GM10248 (cell line): ENCODE results near the gene THOP1.

ENCODE experiments used
- CTCF ChIA-PET: fragments of 300-600 bp; sonication (Branson Sonifier 250); formaldehyde crosslinking; extraction: SDS; loops from one replicate; lab custom pipeline; 2021; ENCODE audit warnings: antibody characterized with exemption; lab: Yijun Ruan, JAX
- POLR2A ChIA-PET: fragments of 350-650 bp; sonication (Branson Sonifier 250); formaldehyde crosslinking; extraction: SDS; loops from one replicate; lab custom pipeline; 2020; ENCODE audit warnings: antibody characterized with exemption; lab: Yijun Ruan, JAX
- DNase-seq: peaks from one replicate; pipeline ENCODE4 v3.0.0; 2012; ENCODE audit errors: extremely low spot score
- TF ChIP-seq, protein P1 (sequence below): IDR thresholded peaks from 2 replicates; pipeline ENCODE4 v1.5.1; 2012; ENCODE audit warnings: mild to moderate bottlenecking, low read depth; ENCODE audit errors: extremely low read depth, missing control alignments, control extremely low read depth

Gene THOP1

DNA sequence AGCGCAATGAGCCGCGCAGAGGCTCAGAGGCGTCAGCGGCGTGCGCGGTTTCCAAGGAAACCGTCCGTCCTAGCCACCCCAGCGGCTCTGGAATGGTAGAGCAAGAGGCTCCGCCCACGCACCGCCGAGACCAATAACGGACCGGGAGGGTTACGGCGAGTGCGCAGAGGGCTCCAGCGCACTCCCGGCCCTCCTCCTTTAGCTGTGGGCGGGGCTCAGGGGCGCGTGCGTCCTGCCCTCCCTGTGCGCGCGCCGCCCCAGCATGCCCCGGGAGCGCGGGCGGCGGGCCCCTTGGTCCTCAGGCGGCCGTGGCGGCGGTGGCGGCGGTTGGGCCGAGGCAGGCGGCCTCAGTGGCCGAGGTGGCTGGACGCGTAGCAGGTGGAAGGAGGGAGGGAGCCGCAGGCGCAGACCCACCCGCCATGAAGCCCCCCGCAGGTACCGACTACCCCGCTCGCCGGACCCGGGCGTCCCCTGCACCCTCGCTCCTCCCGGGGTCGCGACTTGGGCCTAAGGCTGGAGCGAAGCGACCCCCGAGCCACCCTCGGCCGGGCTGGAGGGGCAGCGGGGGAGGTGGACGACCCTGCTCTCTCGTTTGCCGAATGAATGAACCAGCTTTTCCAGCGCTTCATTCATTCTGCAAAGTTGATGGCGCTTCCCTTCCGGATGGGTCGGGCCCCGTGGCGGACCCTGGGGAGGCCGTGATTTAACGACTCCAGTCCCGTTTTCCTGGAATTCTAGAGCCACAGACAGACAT, at the start of gene THOP1:
Gene THOP1, plus strand, starts transcription at position 260 of the 754 bp plus-strand sequence. Its CDS starts 160 bp downstream, at position 420.
- ChIA-PET CTCF (interaction anchor here (1.0 to 1.4 kb wide), 2 partner anchors 137 to 165 kb away, joined by 4 to 6 read pairs; no protein-coding TSS in a partner anchor), POLR2A (interaction anchor here (1.0 to 1.1 kb wide), 2 partner anchors 165 to 310 kb away, joined by 3 to 5 read pairs; partner anchors contain the start of gene GADD45B)
- TF ChIP-seq, protein P1, sequence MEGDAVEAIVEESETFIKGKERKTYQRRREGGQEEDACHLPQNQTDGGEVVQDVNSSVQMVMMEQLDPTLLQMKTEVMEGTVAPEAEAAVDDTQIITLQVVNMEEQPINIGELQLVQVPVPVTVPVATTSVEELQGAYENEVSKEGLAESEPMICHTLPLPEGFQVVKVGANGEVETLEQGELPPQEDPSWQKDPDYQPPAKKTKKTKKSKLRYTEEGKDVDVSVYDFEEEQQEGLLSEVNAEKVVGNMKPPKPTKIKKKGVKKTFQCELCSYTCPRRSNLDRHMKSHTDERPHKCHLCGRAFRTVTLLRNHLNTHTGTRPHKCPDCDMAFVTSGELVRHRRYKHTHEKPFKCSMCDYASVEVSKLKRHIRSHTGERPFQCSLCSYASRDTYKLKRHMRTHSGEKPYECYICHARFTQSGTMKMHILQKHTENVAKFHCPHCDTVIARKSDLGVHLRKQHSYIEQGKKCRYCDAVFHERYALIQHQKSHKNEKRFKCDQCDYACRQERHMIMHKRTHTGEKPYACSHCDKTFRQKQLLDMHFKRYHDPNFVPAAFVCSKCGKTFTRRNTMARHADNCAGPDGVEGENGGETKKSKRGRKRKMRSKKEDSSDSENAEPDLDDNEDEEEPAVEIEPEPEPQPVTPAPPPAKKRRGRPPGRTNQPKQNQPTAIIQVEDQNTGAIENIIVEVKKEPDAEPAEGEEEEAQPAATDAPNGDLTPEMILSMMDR = no peak

DNA sequence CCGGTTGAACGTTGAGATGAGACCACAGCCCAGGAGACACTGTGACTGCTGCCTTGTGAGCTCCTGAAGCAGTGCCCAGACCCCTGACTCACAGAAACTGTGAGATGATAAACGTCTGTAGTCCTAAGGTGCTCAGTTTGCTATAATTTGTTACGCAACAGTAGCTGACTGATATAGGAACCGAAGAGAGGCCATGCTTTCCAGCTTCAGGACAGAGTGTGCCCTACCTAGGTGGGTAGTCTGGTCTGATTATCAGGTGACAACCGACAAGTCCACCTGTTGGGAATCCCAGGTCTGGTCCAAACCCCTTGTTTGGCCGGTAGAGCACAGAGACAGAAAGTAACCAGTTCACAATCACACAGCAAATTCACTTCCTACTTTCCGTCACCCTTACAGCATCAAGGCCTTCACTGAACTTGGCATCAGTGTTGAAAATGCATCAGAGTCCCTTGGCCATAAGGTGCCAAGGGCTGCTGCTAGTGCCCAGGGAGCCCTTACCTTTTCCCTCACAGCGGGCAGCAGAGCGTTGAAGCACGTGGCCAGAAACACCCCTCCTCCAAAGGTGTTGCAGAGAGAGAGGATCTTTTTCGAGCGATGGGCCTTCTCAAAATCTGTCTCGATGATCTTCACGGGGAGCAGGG, 48.6 kb upstream of the THOP1 start:
- CTCF ChIA-PET = interaction anchor here (0.6 to 1.4 kb wide), 5 partner anchors 10 to 100 kb away, joined by 3 to 5 read pairs (median 3); no protein-coding TSS in a partner anchor
- TF ChIP-seq, protein P1 = no peak
- POLR2A ChIA-PET = no interaction called here
- DNase-seq = no peak

More for the DNA sequence above, at the start of gene THOP1:
- peak; percentile 98 for DNase-seq

DNA sequence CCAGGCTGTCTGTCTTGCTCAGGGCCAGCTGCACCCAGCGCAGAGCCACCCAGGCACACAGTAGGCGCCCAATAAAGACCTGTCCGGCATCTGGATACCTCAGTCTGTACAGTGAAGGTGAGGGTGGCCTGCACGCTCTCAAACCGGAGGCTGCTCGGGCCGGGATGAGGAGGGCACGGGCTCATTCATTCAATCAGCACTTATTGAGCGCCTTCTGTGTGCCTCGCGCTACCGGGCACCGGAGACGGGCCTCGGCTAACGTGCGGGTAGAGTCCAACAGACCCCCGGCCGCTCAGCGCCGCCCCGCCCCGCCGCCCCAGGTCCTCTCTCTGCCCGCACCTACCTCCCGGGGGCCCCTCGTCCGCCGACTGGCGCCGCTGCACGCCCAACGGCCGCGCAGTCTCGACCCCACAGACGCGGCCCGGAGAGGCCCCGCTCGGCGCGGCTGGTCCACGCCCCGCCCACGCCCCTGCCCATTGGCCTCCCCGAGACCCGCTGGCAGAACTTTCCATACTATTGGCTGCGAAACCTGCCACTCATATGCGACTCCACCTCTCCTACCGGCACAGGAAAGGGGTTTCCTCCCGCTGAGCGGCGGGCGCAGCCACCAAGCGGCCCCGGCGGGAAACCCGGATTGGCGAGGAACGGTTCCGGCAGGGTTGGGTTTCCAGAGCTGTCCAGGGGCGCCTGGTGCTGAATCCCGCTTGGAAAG, 45.5 kb upstream of the THOP1 start, which contains the start of gene SLC39A3:
Gene SLC39A3, minus strand, starts transcription at position 416 of the 712 bp plus-strand sequence. CDS start 2,760 bp downstream, outside the sequence.
- ChIA-PET CTCF (interaction anchor here (0.9 to 2.6 kb wide), 4 partner anchors 9 to 91 kb away, joined by 4 to 20 read pairs (median 6); no protein-coding TSS in a partner anchor), POLR2A (interaction anchor here (0.5 to 1.2 kb wide), 2 partner anchors 264 to 294 kb away, joined by 4 to 7 read pairs; partner anchors contain the start of gene GADD45B)
- TF ChIP-seq, protein P1 = peak; percentile 3
- peak; percentile 100 for DNase-seq

DNA sequence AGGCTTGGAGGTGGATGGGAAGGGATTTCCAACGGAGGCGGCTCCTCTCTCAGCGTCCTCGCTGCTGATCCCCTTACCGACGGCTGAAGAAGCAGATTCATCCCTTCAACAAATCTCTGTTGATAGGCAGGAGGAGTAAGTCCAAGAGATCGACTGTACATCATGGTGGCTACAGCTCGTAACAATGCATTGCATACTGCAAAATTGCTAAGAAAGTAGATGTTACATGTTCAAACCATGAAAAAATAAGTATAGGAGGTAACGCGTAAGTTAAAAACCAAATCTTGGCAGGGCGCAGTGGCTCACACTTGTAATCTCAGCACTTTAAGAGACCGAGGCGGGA, 45.0 kb upstream of the THOP1 start:
- TF ChIP-seq, protein P1 = no peak
- no peak for DNase-seq
- ChIA-PET CTCF (interaction anchor here (2.0 to 2.6 kb wide), 2 partner anchors 10 to 92 kb away, joined by 8 to 20 read pairs; no protein-coding TSS in a partner anchor), POLR2A (interaction anchor here (1.2 kb wide), 1 partner anchor 265 kb away, joined by 7 read pairs; the partner anchor contains the start of gene GADD45B)

DNA sequence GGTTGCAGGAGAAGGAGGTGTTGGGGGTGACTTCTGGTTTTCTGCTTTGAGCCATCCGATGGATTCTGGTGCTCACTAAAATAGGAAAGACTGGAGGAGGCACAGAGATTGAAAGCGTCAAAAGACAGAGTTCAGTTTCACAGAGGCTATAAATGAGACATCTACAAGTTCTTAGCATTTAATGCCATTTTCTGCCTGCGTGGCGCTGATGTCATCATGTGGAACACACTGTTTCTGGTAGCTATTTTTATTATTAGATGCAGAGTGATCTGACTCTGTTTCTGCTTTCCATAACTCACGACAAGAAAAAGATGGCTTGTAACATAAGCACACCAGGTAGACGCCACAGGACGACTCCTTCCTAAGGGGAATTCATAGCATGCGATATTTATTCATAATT, 42.2 kb upstream of the THOP1 start:
- no peak for DNase-seq
- TF ChIP-seq, protein P1 = no peak
- POLR2A ChIA-PET = no interaction called here
- CTCF ChIA-PET = interaction anchor here (1.0 kb wide), 1 partner anchor 95 kb away, joined by 5 read pairs; no protein-coding TSS in a partner anchor
